Mucosa of stomach (tissue), 1 donor: ENCODE results near the gene UBL4B.

Experiments used
- H3K27me3 ChIP-seq: one replicate; pipeline ENCODE4 v1.7.0; 2013; ENCODE audit warnings: mild to moderate bottlenecking, low read length; ENCODE audit not compliant: control insufficient read depth, insufficient read depth
- H3K36me3 ChIP-seq: one replicate; pipeline ENCODE4 v1.7.0; 2013; ENCODE audit warnings: low read length; ENCODE audit not compliant: control insufficient read depth, insufficient read depth
- H3K4me1 ChIP-seq: one replicate; pipeline ENCODE4 v1.7.0; 2013; ENCODE audit warnings: mild to moderate bottlenecking, low read length; ENCODE audit not compliant: control insufficient read depth, insufficient read depth
- H3K4me3 ChIP-seq: one replicate; pipeline ENCODE4 v1.7.0; 2013; ENCODE audit warnings: low read length
- H3K9ac ChIP-seq: one replicate; pipeline ENCODE4 v1.7.0; 2013; ENCODE audit warnings: mild to moderate bottlenecking, low read length, moderate library complexity
- H3K9me3 ChIP-seq: one replicate; pipeline ENCODE4 v1.7.0; 2013; ENCODE audit warnings: mild to moderate bottlenecking, low read length, moderate library complexity; ENCODE audit not compliant: control insufficient read depth
- donor health status: Pancreatic carcinoma.

Gene UBL4B

GRCh38 chr1:110130989-110131388 lies 18.7 kb downstream of the UBL4B start:
- no peak overlapping the region for H3K9ac ChIP-seq
- H3K9me3 ChIP-seq: no peaks in the 10 kb centered on the region
- H3K4me3 ChIP-seq: no peak overlapping the region
- no peaks in the 10 kb centered on the region for H3K36me3 ChIP-seq
- H3K27me3 ChIP-seq: peaks cover 24% of the 10 kb centered on the region
- no peaks in the 10 kb centered on the region for H3K4me1 ChIP-seq

- H3K9ac ChIP-seq: no peak overlapping the region
- peaks cover 31% of the 10 kb centered on the region for H3K27me3 ChIP-seq
- no peaks in the 10 kb centered on the region for H3K9me3 ChIP-seq
- H3K36me3 ChIP-seq: no peaks in the 10 kb centered on the region
- no peaks in the 10 kb centered on the region for H3K4me1 ChIP-seq
- no peak overlapping the region for H3K4me3 ChIP-seq
Measured at GRCh38 chr1:110132682-110133081, 20.4 kb downstream of the UBL4B start.

GRCh38 chr1:110133436-110133835 lies 21.2 kb downstream of the UBL4B start:
- no peaks in the 10 kb centered on the region for H3K9me3 ChIP-seq
- peaks cover 31% of the 10 kb centered on the region for H3K27me3 ChIP-seq
- no peak overlapping the region for H3K4me3 ChIP-seq
- H3K9ac ChIP-seq: no peak overlapping the region
- no peaks in the 10 kb centered on the region for H3K4me1 ChIP-seq
- H3K36me3 ChIP-seq: no peaks in the 10 kb centered on the region

- Histone ChIP-seq H3K4me1 (no peaks in the 10 kb centered on the region), H3K27me3 (peaks cover 31% of the 10 kb centered on the region), H3K9me3 (no peaks in the 10 kb centered on the region), H3K9ac (no peak overlapping the region), H3K4me3 (no peak overlapping the region), H3K36me3 (no peaks in the 10 kb centered on the region)
Measured at GRCh38 chr1:110134050-110134595, 21.9 kb downstream of the UBL4B start.

GRCh38 chr1:110135246-110135645 lies 23.0 kb downstream of the UBL4B start:
- H3K4me3 ChIP-seq: no peak overlapping the region
- no peaks in the 10 kb centered on the region for H3K36me3 ChIP-seq
- peaks cover 20% of the 10 kb centered on the region for H3K27me3 ChIP-seq
- H3K4me1 ChIP-seq: no peaks in the 10 kb centered on the region
- H3K9me3 ChIP-seq: no peaks in the 10 kb centered on the region
- no peak overlapping the region for H3K9ac ChIP-seq

- no peaks in the 10 kb centered on the region for H3K9me3 ChIP-seq
- H3K9ac ChIP-seq: no peak overlapping the region
- H3K27me3 ChIP-seq: peaks cover 15% of the 10 kb centered on the region
- no peaks in the 10 kb centered on the region for H3K36me3 ChIP-seq
- no peaks in the 10 kb centered on the region for H3K4me1 ChIP-seq
- H3K4me3 ChIP-seq: no peak overlapping the region
Measured at GRCh38 chr1:110135666-110136065, 23.4 kb downstream of the UBL4B start.

GRCh38 chr1:110136911-110137310 lies 24.7 kb downstream of the UBL4B start:
- Histone ChIP-seq H3K36me3 (no peaks in the 10 kb centered on the region), H3K9ac (no peak overlapping the region), H3K27me3 (peaks cover 13% of the 10 kb centered on the region), H3K4me1 (no peaks in the 10 kb centered on the region), H3K4me3 (no peak overlapping the region), H3K9me3 (no peaks in the 10 kb centered on the region)

- Histone ChIP-seq H3K9me3 (no peaks in the 10 kb centered on the region), H3K4me3 (no peak overlapping the region), H3K27me3 (peaks cover 14% of the 10 kb centered on the region), H3K4me1 (no peaks in the 10 kb centered on the region), H3K36me3 (no peaks in the 10 kb centered on the region), H3K9ac (no peak overlapping the region)
Measured at GRCh38 chr1:110138956-110139355, 26.7 kb downstream of the UBL4B start.

- Histone ChIP-seq H3K9ac (no peak overlapping the region), H3K4me1 (no peaks in the 10 kb centered on the region), H3K9me3 (no peaks in the 10 kb centered on the region), H3K4me3 (no peak overlapping the region), H3K27me3 (peaks cover 10% of the 10 kb centered on the region), H3K36me3 (no peaks in the 10 kb centered on the region)
Measured at GRCh38 chr1:110144366-110144765, 32.1 kb downstream of the UBL4B start.

GRCh38 chr1:110148961-110149360 lies 36.7 kb downstream of the UBL4B start:
- Histone ChIP-seq H3K4me1 (no peaks in the 10 kb centered on the region), H3K27me3 (peaks cover 44% of the 10 kb centered on the region), H3K36me3 (no peaks in the 10 kb centered on the region), H3K9ac (no peak overlapping the region), H3K4me3 (no peak overlapping the region), H3K9me3 (no peaks in the 10 kb centered on the region)

- H3K4me3 ChIP-seq: no peak within 1 kb of the TSS
- H3K36me3 ChIP-seq: no peaks in the 10 kb centered on the region
- H3K4me1 ChIP-seq: no peaks in the 10 kb centered on the region
- no peaks in the 10 kb centered on the region for H3K9me3 ChIP-seq
- peaks cover 52% of the 10 kb centered on the region for H3K27me3 ChIP-seq
- H3K9ac ChIP-seq: no peak within 1 kb of the TSS
Measured at GRCh38 chr1:110150330-110151174, 38.3 kb downstream of the UBL4B start, which contains the start of gene SLC6A17. TSS of gene SLC6A17 (plus strand) at chr1:110150494. CDS start at chr1:110166930, 16,436 bp downstream.

- no peak overlapping the region for H3K4me3 ChIP-seq
- peaks cover 52% of the 10 kb centered on the region for H3K27me3 ChIP-seq
- H3K9ac ChIP-seq: no peak overlapping the region
- H3K9me3 ChIP-seq: no peaks in the 10 kb centered on the region
- H3K36me3 ChIP-seq: no peaks in the 10 kb centered on the region
- no peaks in the 10 kb centered on the region for H3K4me1 ChIP-seq
Measured at GRCh38 chr1:110151175-110151669, 39.0 kb downstream of the UBL4B start.
